H9 (cell line): ENCODE measurements around the gene MRM2. TPM values are rescaled to one million over a fixed set of nuclear protein-coding genes. Genes with fewer than 3 reads are reported as not detected.
A peak's percentile ranks its signal among the peaks of the same experiment; 100 is the strongest.

Experiments
- DNase-seq: peaks from one replicate; pipeline ENCODE4 v3.0.0-alpha.2; 2017
- H2AFZ ChIP-seq: one replicate; pipeline ENCODE4 v1.6.1; 2013; ENCODE audit warnings: mild to moderate bottlenecking, low read length, control low read depth, moderate library complexity
- H2AK5ac ChIP-seq: 2 replicates; pipeline ENCODE4 v1.6.1; 2013; ENCODE audit warnings: low read length, control low read depth, mixed read lengths; ENCODE audit not compliant: insufficient read length
- H2BK120ac ChIP-seq: one replicate; pipeline ENCODE4 v1.6.1; 2013; ENCODE audit warnings: low read depth, mild to moderate bottlenecking, low read length, control low read depth, inconsistent platforms; ENCODE audit not compliant: poor library complexity, severe bottlenecking
- H2BK12ac ChIP-seq: 2 replicates; pipeline ENCODE4 v1.6.1; 2013; ENCODE audit warnings: low read length, control low read depth, mixed read lengths, low read depth; ENCODE audit not compliant: insufficient read length
- H2BK15ac ChIP-seq: 2 replicates; pipeline ENCODE4 v1.6.1; 2013; ENCODE audit warnings: low read depth, low read length, control low read depth
- H2BK20ac ChIP-seq: one replicate; pipeline ENCODE4 v1.6.1; 2013; ENCODE audit warnings: low read depth, mild to moderate bottlenecking, low read length, control low read depth, inconsistent platforms; ENCODE audit not compliant: poor library complexity, severe bottlenecking
- H2BK5ac ChIP-seq: 2 replicates; pipeline ENCODE4 v1.6.1; 2013; ENCODE audit warnings: low read length, control low read depth, mixed read lengths; ENCODE audit not compliant: insufficient read length
- H3K14ac ChIP-seq: 2 replicates; pipeline ENCODE4 v1.6.1; 2013; ENCODE audit warnings: low read length, control low read depth; ENCODE audit not compliant: insufficient read depth
- H3K18ac ChIP-seq: 2 replicates; pipeline ENCODE4 v1.6.1; 2013; ENCODE audit warnings: low read depth, mild to moderate bottlenecking, mixed read lengths, low read length, control low read depth; ENCODE audit not compliant: insufficient read length
- H3K23ac ChIP-seq: 2 replicates; pipeline ENCODE4 v1.6.1; 2013; ENCODE audit warnings: low read length, control low read depth, mixed read lengths, low read depth; ENCODE audit not compliant: insufficient read length
- H3K23me2 ChIP-seq: 2 replicates; pipeline ENCODE4 v1.6.1; 2013; ENCODE audit warnings: low read depth, mild to moderate bottlenecking, mixed read lengths, low read length, control low read depth; ENCODE audit not compliant: insufficient read length, poor library complexity, severe bottlenecking
- H3K27ac ChIP-seq: 2 replicates; pipeline ENCODE4 v1.5.1; 2013; ENCODE audit warnings: low read length, control low read depth, mixed read lengths, low read depth; ENCODE audit not compliant: insufficient read length
- H3K27me3 ChIP-seq: 2 replicates; pipeline ENCODE4 v1.6.1; 2013; ENCODE audit warnings: low read length, control low read depth, inconsistent platforms; ENCODE audit not compliant: insufficient read depth
- H3K4ac ChIP-seq: 2 replicates; pipeline ENCODE4 v1.6.1; 2013; ENCODE audit warnings: low read depth, mild to moderate bottlenecking, control low read depth, inconsistent platforms, low read length, moderate library complexity
- H3K4me1 ChIP-seq: 2 replicates; pipeline ENCODE4 v1.6.1; 2013; ENCODE audit warnings: low read length, control low read depth, inconsistent platforms; ENCODE audit not compliant: insufficient read depth
- H3K4me2 ChIP-seq: 2 replicates; pipeline ENCODE4 v1.6.1; 2013; ENCODE audit warnings: low read length, control low read depth, mixed read lengths; ENCODE audit not compliant: insufficient read length, insufficient read depth
- H3K56ac ChIP-seq: 2 replicates; pipeline ENCODE4 v1.6.1; 2013; ENCODE audit warnings: low read depth, mild to moderate bottlenecking, mixed read lengths, low read length, control low read depth; ENCODE audit not compliant: insufficient read length
- H3K79me1 ChIP-seq: 2 replicates; pipeline ENCODE4 v1.6.1; 2013; ENCODE audit warnings: low read depth, mild to moderate bottlenecking, moderate library complexity, low read length, control low read depth, inconsistent platforms; ENCODE audit not compliant: insufficient read depth, poor library complexity, severe bottlenecking
- H3K79me2 ChIP-seq: 2 replicates; pipeline ENCODE4 v1.6.1; 2013; ENCODE audit warnings: low read length, control low read depth, inconsistent platforms; ENCODE audit not compliant: insufficient read depth
- H3K9ac ChIP-seq: 2 replicates; pipeline ENCODE4 v1.6.1; 2013; ENCODE audit warnings: low read length, control low read depth, mixed read lengths; ENCODE audit not compliant: insufficient read length; ENCODE audit errors: extremely low read depth
- H3K9me3 ChIP-seq: one replicate; pipeline ENCODE4 v1.6.1; 2013; ENCODE audit warnings: low read depth, low read length, inconsistent platforms; ENCODE audit not compliant: control insufficient read depth
- H3T11ph ChIP-seq: one replicate; pipeline ENCODE4 v1.6.1; 2013; ENCODE audit warnings: mild to moderate bottlenecking, low read length, control low read depth, inconsistent platforms
- H4K20me1 ChIP-seq: one replicate; pipeline ENCODE4 v1.6.1; 2013; ENCODE audit not compliant: control insufficient read depth, insufficient read length, insufficient read depth
- H4K5ac ChIP-seq: 2 replicates; pipeline ENCODE4 v1.6.1; 2013; ENCODE audit warnings: low read depth, mild to moderate bottlenecking, mixed read lengths, low read length, control low read depth; ENCODE audit not compliant: insufficient read length
- H4K8ac ChIP-seq: replicated peaks from 2 replicates; pipeline ENCODE4 v1.6.1; 2013; ENCODE audit warnings: low read length, control low read depth, mixed read lengths, low read depth; ENCODE audit not compliant: insufficient read length
- H4K91ac ChIP-seq: 2 replicates; pipeline ENCODE4 v1.6.1; 2013; ENCODE audit warnings: low read depth, mild to moderate bottlenecking, moderate library complexity, mixed read lengths, low read length, control low read depth; ENCODE audit not compliant: insufficient read length
- H3K27ac Mint-ChIP-seq, 3 experiments: 2 replicates in 2 of 3; 3 replicates in 1 of 3; pipeline ENCODE4 v1.8.0; 2020 to 2021; ENCODE audit warnings: mixed read lengths in 3 of 3, mild to moderate bottlenecking in 1 of 3, moderate library complexity in 1 of 3
- H3K27me3 Mint-ChIP-seq: 2 replicates; pipeline ENCODE4 v1.8.0; 2021; ENCODE audit warnings: low read depth, mild to moderate bottlenecking, moderate library complexity, mixed read lengths
- H3K36me3 Mint-ChIP-seq, 3 experiments: 2 replicates in 2 of 3; 3 replicates in 1 of 3; pipeline ENCODE4 v1.8.0; 2020 to 2021; ENCODE audit warnings: low read depth in 3 of 3, mixed read lengths in 3 of 3; ENCODE audit not compliant: insufficient read depth in 1 of 3
- H3K4me1 Mint-ChIP-seq, 2 experiments: 2 replicates each; pipeline ENCODE4 v1.8.0; 2020; ENCODE audit warnings: mixed read lengths in 2 of 2
- H3K4me3 Mint-ChIP-seq, 2 experiments: 2 replicates in 1 of 2; 3 replicates in 1 of 2; pipeline ENCODE4 v1.8.0; 2020 to 2021; ENCODE audit warnings: mild to moderate bottlenecking in 2 of 2, mixed read lengths in 2 of 2, moderate library complexity in 1 of 2
- H3K9me3 Mint-ChIP-seq, 2 experiments: 2 replicates in 1 of 2; 3 replicates in 1 of 2; pipeline ENCODE4 v1.8.0; 2020; ENCODE audit warnings: mild to moderate bottlenecking in 2 of 2, mixed read lengths in 2 of 2, moderate library complexity in 1 of 2
- CTCF ChIP-seq: fragments of 200-600 bp; sonication (generic); conservative IDR thresholded peaks from 3 replicates; pipeline ENCODE4 v1.8.0; 2021; ENCODE audit warnings: antibody characterized with exemption, mild to moderate bottlenecking
- WGBS: extraction: QIAGEN DNeasy Blood & Tissue Kit; methylation state at CpG from one replicate; pipeline ENCODE4 v1.1.7; 2013; ENCODE audit warnings: missing lambda C conversion rate, low lambda C conversion rate, mixed read lengths; ENCODE audit not compliant: insufficient read length; ENCODE audit errors: extremely low coverage; 5-methylcytosine and 5-hydroxymethylcytosine counted together
- total RNA-seq: library from RNA; stranded (reverse); gene quantifications from 2 replicates; pipeline ENCODE4 v1.2.1, GENCODE V29; 2021

The MRM2 gene
- total RNA-seq, 1 experiment from 2014 or later = 59.0 TPM

- H3K4me2 ChIP-seq = no peak overlapping the region
- H2BK20ac ChIP-seq = no peak overlapping the region
- H3K27ac Mint-ChIP-seq = peak overlapping the region in 2 of 3 experiments; percentile 17 to 95; a peak in 3 of 7 replicates
- no peak for TF ChIP-seq CTCF
- no peak overlapping the region for H3K27ac ChIP-seq
- no peak overlapping the region for H2AFZ ChIP-seq
- H3K9me3 ChIP-seq = no peaks in the 10 kb centered on the region
- H4K8ac ChIP-seq = no peak overlapping the region
- H4K20me1 ChIP-seq = no peaks in the 10 kb centered on the region
- H2BK120ac ChIP-seq = no peak overlapping the region
- H3K9me3 Mint-ChIP-seq = no peaks in the 10 kb centered on the region
- H3K23ac ChIP-seq = no peak overlapping the region
- H3K27me3 Mint-ChIP-seq = no peaks in the 10 kb centered on the region
- H3K4me1 ChIP-seq = no peaks in the 10 kb centered on the region
- H2AK5ac ChIP-seq = no peak overlapping the region
- no peak overlapping the region for H3K4me3 Mint-ChIP-seq
- no peak overlapping the region for H2BK15ac ChIP-seq
- no peaks in the 10 kb centered on the region for H3K79me2 ChIP-seq
- no peak overlapping the region for H3T11ph ChIP-seq
- no peak overlapping the region for H4K5ac ChIP-seq
- peaks cover 14 to 53% (median 30%) of the 10 kb centered on the region in 3 experiments; a peak in 6 of 7 replicates for H3K36me3 Mint-ChIP-seq
- no peak overlapping the region for H3K14ac ChIP-seq
- no peak overlapping the region for H4K91ac ChIP-seq
- no peak for DNase-seq
- no peak overlapping the region for H3K56ac ChIP-seq
- no CpG with 5 or more reads among the region's 9 CpGs for WGBS
- H3K4me1 Mint-ChIP-seq = no peaks in the 10 kb centered on the region
- no peak overlapping the region for H3K18ac ChIP-seq
- H2BK5ac ChIP-seq = no peak overlapping the region
- H3K79me1 ChIP-seq = no peaks in the 10 kb centered on the region
- no peaks in the 10 kb centered on the region for H3K27me3 ChIP-seq
- no peak overlapping the region for H3K4ac ChIP-seq
- H3K23me2 ChIP-seq = no peaks in the 10 kb centered on the region
- H2BK12ac ChIP-seq = no peak overlapping the region
- H3K9ac ChIP-seq = no peak overlapping the region
Observed at GRCh38 chr7:2259480-2259879, 17.5 kb upstream of the MRM2 start.
